HG03139 (cell line): ENCODE data around the gene SLC45A3.
"Not testable (repeated sequence)": the region's sequence is repeated elsewhere in the genome, so short reads cannot be mapped to it uniquely, and the experiment has no call there.

ENCODE experiments used
- ATAC-seq: cut with Tn5 transposase; IDR thresholded peaks from one replicate; pipeline ENCODE4 v1.9.1; 2021; ENCODE audit not compliant: unreplicated experiment

Gene SLC45A3, protein sequence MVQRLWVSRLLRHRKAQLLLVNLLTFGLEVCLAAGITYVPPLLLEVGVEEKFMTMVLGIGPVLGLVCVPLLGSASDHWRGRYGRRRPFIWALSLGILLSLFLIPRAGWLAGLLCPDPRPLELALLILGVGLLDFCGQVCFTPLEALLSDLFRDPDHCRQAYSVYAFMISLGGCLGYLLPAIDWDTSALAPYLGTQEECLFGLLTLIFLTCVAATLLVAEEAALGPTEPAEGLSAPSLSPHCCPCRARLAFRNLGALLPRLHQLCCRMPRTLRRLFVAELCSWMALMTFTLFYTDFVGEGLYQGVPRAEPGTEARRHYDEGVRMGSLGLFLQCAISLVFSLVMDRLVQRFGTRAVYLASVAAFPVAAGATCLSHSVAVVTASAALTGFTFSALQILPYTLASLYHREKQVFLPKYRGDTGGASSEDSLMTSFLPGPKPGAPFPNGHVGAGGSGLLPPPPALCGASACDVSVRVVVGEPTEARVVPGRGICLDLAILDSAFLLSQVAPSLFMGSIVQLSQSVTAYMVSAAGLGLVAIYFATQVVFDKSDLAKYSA

DNA sequence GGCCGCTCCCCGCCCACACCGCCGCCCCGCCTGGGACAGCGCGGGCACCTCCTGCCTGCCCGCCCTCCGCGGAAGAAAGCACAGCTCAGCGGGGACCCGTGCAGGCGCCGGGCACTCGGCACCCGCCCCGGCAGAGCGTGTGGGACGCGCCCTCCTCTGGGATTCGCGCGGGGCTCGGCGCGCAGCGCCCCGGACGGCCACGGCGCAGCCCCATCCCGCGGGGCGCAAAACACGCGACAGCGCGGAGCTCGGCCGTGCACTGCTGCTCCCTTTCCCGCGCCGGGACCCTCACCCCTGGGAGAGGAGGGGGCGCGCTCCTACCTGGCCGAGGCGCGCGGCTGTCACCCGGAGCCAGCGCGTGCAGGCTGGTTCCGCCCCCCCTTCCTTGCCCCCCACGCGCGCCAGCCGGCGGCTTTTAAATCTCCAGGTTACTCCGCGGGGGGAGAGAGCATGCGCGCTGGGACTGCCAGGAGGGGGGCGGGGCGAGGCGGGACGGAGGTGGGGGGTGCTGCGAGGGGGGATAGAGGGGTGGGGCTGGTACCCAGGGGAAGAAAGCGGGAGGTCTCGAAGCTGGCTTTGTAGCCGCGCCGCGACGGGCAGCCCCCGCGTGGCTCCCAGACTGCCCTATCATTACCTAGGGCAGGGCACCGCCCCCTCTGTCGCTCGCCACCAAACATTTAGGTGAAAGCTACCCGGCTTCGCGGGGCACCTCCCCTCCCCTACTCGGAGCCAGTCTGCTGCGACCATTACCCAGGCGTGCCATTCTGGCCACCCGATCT, at the start of gene SLC45A3:
TSS of gene SLC45A3 (minus strand) at position 437 of the 779 bp plus-strand sequence. CDS start 15,853 bp downstream, outside the sequence.
- ATAC-seq = no peak

DNA sequence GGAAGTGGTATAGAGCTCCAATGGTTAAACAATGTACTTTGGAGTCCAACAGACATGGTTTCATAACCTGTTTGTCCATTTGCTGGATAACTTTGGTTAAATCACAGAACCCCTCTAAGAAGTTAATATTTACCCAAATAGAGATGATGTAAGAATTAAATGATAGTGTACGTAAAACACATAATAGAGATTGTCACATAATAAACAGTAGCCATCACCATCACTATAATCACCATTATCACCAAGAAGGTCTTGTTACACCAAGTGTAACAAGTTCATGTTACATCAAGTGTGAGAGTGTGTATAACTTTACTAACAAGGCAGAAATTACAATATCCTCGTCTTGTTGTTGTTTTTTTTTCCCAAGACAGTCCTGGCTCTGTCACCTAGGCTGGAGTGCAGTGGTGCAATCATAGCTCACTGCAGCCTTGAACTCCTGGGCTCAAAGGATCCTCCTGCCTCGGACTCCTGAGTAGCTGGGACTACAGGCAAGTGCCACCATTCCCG, 46.4 kb upstream of the SLC45A3 start:
- ATAC-seq = no peak

- ATAC-seq = no peak
Observed at GRCh38 chr1:205725514-205725913, 45.2 kb upstream of the SLC45A3 start.

DNA sequence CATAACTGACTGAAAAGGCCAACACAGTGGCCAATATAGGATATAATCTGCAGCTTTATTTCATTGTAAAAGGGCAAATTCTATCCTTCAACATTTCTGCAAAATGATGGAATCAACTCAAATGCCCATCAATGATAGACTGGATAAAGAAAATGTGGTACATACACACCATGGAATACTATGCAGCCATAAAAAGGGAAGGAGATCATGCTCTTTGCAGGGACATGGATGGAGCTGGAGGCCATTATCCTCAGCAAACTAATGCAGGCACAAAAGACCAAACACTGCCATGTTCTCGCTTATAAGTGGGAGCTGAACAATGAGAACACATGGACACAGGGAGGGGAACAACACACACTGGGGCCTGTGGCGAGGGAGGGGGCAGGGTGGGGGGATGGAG, 40.4 kb upstream of the SLC45A3 start:
- not testable (repeated sequence) for ATAC-seq

DNA sequence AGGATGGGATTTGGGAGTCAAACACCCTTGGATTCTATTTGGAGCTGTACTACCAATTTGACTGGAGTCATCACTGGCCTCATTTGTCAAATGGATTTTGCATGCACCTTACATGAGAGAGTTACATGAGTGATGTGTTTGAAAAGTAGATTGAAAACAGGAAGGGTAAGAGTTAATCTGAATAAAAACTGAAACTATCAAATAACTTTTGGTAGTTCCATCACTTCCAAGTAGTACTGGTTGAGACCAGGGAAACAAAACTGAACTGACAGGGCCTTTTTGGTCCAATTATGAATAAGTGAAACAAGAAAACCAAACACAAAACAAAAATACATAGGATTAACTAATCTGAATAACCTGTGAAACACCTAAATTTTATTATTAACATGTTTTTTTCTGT, 39.5 kb upstream of the SLC45A3 start:
- ATAC-seq = no peak

- ATAC-seq = no peak
Observed at GRCh38 chr1:205719015-205719414, 38.7 kb upstream of the SLC45A3 start.

GRCh38 chr1:205716371-205717132, 36.2 kb upstream of the SLC45A3 start:
- no peak for ATAC-seq

DNA sequence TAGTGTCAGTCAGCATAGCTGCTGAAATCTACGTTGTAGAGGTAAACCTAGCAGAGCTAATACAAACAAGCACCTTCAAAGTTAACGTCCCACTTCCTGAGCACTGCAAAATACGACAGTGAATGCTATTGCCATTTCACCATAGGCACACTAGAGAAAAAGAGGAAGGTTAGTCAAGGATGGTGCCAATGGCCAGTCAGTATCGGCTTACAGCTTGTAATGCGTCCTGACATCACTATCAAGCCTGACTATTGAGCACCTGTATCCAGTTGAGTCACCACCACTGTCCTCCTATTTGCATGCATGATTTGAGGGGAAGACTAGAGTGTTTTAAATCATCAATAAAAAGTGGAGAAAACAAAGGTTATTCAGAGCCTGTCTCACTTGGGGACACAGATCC, 35.3 kb upstream of the SLC45A3 start:
- no peak for ATAC-seq

DNA sequence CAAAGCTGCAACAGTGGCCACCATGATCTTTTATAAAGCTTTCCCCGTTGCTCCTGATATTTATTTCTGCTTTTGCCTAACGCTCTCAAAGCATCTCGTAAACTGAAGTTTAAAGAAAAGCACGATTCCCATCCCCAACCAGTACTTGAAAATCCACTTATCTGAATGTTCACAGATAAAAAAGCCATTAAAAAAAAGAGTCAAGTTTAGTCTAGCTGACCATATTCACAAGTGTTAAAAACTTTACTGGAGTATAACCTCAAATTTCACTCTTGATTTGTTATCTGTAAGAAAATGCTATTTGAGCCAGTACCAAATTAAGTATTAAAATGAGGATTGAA, 34.6 kb upstream of the SLC45A3 start:
- no peak for ATAC-seq

- ATAC-seq = no peak
Observed at GRCh38 chr1:205714190-205714905, 34.0 kb upstream of the SLC45A3 start.

- no peak for ATAC-seq
Observed at GRCh38 chr1:205711105-205712048, 31.1 kb upstream of the SLC45A3 start.

DNA sequence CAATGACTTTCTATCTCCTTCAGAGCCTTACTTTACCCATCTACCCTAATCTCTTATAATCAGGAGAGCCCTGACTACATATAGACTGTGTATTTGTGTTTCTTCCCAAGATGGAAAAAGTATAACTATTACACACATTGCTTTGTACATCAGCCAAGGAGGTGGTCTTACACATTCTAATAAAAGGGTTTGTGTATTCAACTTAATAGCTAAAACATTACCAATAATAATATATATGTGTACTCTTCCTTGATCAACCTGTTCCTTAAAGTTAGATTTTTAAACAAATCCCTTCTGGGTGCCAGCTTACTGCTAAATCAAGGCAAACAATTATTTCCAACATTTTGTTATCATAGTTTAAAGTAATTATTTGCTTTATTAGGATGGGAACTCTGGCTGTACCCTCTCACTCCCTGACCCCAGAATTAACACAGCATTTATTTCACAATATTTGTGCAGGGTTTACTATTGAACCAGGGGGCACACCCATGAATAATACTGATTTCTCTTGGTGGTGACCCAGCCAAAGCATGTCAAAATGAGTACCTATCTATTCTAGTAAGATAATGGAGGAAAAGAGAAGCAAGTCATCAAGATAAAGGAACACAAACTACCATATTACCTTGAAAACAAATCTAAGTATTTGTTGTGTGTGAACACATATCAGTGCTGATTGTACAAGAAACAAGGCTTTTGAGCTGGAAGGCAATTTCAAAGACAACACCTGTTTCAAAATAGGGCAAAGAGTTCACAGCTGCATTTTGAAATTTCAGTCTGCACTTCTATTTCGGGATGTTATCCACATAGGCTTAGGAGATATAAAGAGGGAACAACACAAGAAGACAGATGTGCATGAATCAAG, 30.1 kb upstream of the SLC45A3 start:
- no peak for ATAC-seq

DNA sequence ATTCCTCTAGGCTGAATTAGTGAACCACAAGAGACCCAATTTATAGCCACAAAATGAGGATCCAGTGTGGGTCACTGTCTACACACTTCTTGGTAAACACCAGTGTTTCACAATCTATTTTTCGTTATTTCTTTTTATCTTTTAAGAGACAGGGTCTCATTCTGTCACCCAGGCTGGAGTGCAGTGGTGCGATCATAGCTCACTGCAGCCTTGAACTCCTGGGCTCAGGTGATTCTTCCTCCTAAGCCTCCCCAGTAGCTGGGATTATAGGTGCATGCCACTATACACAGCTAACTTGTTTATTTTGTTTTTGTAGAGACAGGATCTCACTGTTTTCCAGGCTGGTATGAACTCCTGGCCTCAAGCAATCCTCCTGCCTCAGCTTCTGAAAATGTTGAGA, 29.3 kb upstream of the SLC45A3 start:
- no peak for ATAC-seq

DNA sequence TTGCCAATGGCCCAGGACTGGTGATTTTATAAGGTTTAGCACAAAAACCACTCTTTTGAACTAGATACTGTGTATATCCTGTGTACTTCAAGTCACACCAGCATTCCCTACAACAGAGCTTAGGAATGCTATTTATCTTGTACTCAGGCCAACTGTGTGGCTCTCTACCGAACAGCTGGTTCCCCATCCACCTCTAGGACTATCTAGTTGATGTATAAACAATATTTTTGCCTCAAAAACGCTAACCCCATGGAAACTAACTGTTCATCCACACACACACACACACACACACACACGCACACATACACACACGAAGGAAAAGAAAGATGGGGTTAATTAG, 28.7 kb upstream of the SLC45A3 start:
- ATAC-seq = no peak

- no peak for ATAC-seq
Observed at GRCh38 chr1:205706601-205707502, 26.5 kb upstream of the SLC45A3 start.

DNA sequence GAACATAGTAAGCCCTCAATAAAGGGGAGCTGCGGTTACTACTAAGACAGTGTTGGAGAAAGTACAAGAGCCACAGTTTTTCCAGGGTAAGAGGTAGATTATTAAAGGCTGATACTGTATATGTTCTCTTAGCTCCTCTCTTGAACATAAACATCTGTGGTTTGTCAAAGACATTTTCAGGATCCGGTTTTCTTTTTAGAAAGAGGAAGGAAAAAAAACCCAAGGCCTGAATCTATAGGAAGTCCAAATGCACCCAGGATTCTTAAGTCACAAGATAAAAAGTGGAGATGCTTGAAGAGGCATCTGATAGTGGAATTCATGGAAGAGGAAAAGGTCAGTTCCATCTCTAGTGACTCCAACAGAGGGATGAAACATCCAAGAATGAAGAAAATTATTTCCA, 24.6 kb upstream of the SLC45A3 start:
- no peak for ATAC-seq

- no peak for ATAC-seq
Observed at GRCh38 chr1:205703072-205703471, 22.8 kb upstream of the SLC45A3 start.

DNA sequence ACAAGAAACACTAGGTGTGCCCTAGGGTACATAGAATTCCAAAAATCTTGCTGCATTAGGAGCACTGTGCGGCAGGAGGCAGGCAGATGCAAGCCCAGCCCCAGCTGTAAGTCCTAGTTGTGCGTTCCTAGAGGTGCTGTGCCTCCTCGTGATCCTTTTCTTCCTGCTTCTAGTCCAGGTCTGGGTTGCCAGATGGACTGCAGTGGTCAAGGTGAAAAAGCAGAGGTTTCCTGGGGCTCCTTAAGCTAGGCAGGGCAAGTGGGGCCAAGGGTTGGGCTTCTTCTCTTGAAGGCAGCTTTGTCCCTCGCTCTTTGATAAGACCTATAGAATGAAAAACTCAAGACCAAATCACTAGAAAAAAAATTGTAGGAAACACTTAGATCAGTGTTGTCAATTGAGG, 21.6 kb upstream of the SLC45A3 start:
- no peak for ATAC-seq
